HG02885 (cell line): Measurements from ENCODE around the gene RFX4.

ENCODE experiments used
- ATAC-seq: cut with Tn5 transposase; IDR thresholded peaks from one replicate; pipeline ENCODE4 v1.9.1; 2021; ENCODE audit warnings: mild to moderate bottlenecking; ENCODE audit not compliant: unreplicated experiment, poor library complexity

RFX4 gene

DNA sequence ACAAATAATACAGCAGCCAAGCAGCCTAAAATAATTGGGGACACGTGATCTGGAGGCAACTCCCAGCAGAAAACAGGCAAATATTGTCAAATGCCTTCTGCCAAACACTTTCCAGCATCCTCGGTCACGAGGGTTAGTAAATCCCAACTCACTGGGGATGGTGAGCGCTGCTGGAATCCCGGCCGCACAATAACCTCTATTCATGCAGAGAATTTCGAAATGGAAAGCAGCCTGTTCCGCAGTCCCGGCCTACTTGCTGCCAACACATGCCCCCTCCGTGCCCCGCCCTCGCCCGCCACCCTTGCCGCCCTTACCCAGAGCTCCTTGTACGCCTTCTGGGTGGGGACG is 62.2 kb downstream of the RFX4 start:
- ATAC-seq, result no peak

- ATAC-seq, result no peak
These were observed 62.9 kb downstream of the RFX4 start for GRCh38 chr12:106645465-106646330.

DNA sequence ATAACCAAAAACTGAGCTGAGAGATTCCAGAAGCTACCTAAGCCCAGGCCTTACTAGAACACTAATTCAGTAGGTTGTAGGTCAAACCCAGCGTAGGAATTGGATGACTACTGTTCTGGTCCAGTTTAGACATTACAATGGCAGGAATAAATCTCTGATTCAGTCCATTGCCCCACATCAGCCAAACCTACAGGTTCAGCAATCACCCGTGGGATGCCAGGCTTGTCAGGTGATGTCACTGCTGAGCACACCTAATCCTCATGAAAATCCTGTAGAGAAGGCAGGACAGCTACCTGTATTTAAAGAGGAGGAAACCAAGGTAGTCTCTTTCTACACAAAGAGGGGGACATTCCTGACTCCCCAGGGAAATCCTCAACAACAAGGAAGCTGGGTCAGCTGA is 63.7 kb downstream of the RFX4 start:
- ATAC-seq, result no peak

GRCh38 chr12:106647793-106648514 is 65.2 kb downstream of the RFX4 start:
- no peak for ATAC-seq

DNA sequence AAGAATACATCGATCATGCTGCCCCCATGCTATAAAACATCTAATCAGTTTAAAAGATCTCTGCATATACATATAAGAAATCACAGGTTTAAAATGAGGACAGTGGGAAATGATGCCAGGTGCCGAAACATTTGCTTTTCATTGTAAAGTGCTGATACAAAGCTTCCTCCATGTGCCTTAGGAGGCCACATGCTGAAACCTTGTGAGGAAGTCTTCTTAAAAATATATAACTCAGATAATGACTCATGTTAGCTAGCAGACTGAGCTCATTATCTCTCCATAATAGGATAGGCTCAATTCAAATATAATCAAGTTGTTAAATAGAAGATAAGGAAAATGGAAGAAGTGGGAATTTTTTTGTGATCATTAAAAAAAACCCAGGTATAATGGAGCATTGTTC is 65.9 kb downstream of the RFX4 start:
- no peak for ATAC-seq

GRCh38 chr12:106651552-106651951 is 68.7 kb downstream of the RFX4 start:
- no peak for ATAC-seq

- ATAC-seq, result no peak
These were observed 69.8 kb downstream of the RFX4 start for GRCh38 chr12:106652510-106653015.

DNA sequence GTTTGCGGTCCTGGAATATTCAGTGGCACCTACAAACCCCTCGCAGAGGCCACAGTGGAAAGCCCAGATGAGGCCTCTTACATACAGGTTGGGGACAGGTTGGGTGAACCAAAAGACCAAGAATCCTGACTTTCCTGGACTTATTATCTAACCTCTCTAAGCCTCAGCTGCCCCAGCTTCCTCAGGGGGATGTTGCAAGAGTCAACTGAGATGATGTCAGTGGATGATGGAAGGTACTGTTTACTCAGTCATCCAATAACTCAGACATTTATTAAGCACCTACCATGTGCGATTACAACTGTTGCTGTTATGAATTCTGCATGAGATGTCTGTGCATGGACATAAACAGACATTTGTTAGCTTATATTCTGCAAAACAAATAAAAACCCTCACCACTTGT is 72.8 kb downstream of the RFX4 start:
- no peak for ATAC-seq

DNA sequence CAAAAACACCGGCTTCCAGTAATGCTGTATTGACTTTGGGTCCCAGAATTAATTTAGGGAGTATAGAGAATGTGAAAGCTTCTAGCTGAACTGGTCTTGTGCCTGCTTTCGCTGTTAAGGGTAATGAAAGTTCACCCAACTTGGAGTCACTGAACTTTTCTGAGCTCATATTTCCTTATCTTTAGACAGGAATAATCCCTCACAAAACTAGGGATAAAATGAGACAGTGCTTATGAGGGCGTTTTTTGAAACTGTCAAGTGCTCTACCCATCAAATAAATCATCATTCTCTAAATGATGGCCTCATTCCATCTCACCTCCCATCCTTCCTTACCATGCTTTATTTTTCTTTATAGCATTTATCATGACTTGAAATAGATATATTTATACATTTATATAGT is 74.7 kb downstream of the RFX4 start:
- ATAC-seq, result no peak

DNA sequence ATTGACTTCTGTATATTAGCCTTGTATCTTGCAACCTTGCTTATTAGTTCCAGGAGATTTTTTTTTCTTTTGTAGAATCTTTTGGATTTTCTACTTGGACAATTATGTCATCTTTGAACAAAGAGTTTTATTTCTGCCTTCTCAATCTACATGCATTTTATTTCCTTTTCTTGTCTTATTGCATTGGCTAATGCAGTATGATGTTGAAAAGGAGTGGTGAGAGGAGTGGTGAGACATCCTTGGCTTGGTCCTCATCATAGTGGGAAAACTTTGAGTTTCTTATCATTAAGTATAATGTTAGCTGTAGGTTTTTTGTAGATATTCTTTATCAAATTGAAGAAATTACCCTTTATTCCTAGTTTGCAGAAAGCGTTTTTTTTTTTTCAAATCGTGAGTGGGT is 80.6 kb downstream of the RFX4 start:
- no peak for ATAC-seq

DNA sequence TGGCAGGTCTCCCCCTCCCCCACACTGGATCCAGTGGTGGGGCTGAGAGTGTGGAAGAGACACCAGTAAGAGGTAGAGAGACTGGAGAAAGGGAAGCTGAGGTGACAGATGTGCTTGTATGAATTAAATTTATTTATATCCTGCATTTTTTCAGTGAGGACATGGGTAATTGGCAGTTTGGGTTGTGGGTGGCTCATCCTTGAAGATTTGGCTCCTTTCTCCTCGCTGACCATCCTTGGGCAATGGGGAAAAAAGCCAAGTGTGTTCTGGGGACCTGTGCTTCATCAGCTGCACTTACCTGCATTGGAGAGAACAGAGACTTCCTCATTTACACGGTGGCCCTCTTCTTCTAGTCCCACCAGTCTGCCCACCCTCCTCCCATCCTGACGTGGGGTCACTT is 86.4 kb downstream of the RFX4 start:
- no peak for ATAC-seq

DNA sequence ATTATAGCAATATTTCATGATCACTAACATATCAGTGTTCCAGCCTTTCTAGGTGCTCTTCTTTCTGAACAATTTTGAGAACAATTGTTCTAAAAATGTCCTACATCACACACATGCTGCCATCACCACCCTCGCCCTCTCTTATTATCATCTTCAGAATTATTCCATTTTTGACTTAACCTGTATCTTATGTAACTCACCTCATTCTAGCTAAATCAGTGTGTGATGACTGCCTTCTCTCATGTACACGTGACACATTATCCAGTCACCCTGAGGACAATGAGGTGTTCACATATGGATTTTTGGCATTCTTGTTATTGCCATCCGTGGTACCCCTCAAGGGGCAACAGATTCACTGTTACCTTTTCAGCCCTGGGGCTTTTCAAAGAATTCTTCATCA is 87.3 kb downstream of the RFX4 start:
- ATAC-seq, result no peak

GRCh38 chr12:106671840-106672239 is 89.0 kb downstream of the RFX4 start:
- ATAC-seq, result no peak

GRCh38 chr12:106672314-106673025 is 89.7 kb downstream of the RFX4 start:
- ATAC-seq, result no peak

- ATAC-seq, result no peak
These were observed 90.3 kb downstream of the RFX4 start for GRCh38 chr12:106673141-106673540.

GRCh38 chr12:106675651-106676435 is 93.0 kb downstream of the RFX4 start:
- ATAC-seq, result no peak

DNA sequence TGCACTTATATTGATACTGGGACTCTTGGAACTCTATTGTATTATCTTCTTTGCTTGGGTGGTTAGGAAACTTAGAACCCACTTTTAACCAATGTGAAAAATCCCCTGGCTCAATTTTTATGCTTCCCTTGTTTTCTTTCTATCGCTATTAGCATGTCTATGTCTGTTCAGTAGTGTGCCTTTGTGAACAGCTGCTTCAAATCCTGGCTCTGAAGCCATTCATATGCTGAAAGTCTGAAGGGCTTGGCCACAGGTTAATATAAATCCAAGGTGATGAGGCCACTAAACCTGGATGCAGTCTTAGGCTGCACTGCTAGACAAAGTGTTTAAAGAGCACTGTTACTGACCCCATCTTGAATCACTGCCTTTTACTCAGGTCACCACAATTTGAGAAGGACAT is 96.8 kb downstream of the RFX4 start:
- ATAC-seq, result no peak

GRCh38 chr12:106680280-106680679 is 97.5 kb downstream of the RFX4 start:
- ATAC-seq, result no peak

- no peak for ATAC-seq
These were observed 98.4 kb downstream of the RFX4 start for GRCh38 chr12:106681210-106681609.

- ATAC-seq, result no peak
These were observed 99.9 kb downstream of the RFX4 start for GRCh38 chr12:106682594-106683234.
